DOHH2 (cell line): ENCODE measurements around the gene CRYBA4.

Experiments used
- H3F3A ChIP-seq: fragments of 200-600 bp; sonication (generic), shearing (Covaris generic); 2 replicates; pipeline ENCODE4 v1.6.0; 2016; ENCODE audit warnings: antibody characterized with exemption, mild to moderate bottlenecking; ENCODE audit not compliant: control insufficient read depth, insufficient read depth
- H3K27ac ChIP-seq: fragments of 200-600 bp; sonication (generic); 2 replicates; pipeline ENCODE4 v1.5.1; 2014; ENCODE audit warnings: low read depth, mild to moderate bottlenecking, low read length, moderate library complexity
- H3K27me3 ChIP-seq: fragments of 200-600 bp; sonication (generic); 2 replicates; pipeline ENCODE4 v1.6.1; 2014; ENCODE audit warnings: mild to moderate bottlenecking, low read length, mixed read lengths; ENCODE audit not compliant: control insufficient read depth
- H3K36me3 ChIP-seq: fragments of 200-600 bp; sonication (generic); 2 replicates; pipeline ENCODE4 v1.6.1; 2014; ENCODE audit warnings: mild to moderate bottlenecking, low read length, moderate library complexity, mixed read lengths; ENCODE audit not compliant: control insufficient read depth
- H3K4me1 ChIP-seq: fragments of 200-600 bp; sonication (generic); 2 replicates; pipeline ENCODE4 v1.6.1; 2014; ENCODE audit warnings: mild to moderate bottlenecking, low read length, mixed read lengths; ENCODE audit not compliant: control insufficient read depth
- H3K4me2 ChIP-seq: fragments of 200-600 bp; sonication (generic); 2 replicates; pipeline ENCODE4 v1.6.0; 2014; ENCODE audit warnings: mild to moderate bottlenecking, low read length, moderate library complexity
- H3K4me3 ChIP-seq: fragments of 200-600 bp; sonication (generic); 2 replicates; pipeline ENCODE4 v1.5.1; 2014; ENCODE audit warnings: mild to moderate bottlenecking, low read length, mixed read lengths
- H3K79me2 ChIP-seq: fragments of 200-600 bp; sonication (generic); 2 replicates; pipeline ENCODE4 v1.6.1; 2014; ENCODE audit warnings: mild to moderate bottlenecking, low read length, mixed read lengths; ENCODE audit not compliant: control insufficient read depth
- H3K9me2 ChIP-seq: fragments of 200-600 bp; sonication (generic); replicated peaks from 2 replicates; pipeline ENCODE4 v1.6.1; 2014; ENCODE audit warnings: mild to moderate bottlenecking, low read length, mixed read lengths; ENCODE audit not compliant: control insufficient read depth
- H3K9me3 ChIP-seq: fragments of 200-600 bp; sonication (generic); 2 replicates; pipeline ENCODE4 v1.6.1; 2014; ENCODE audit warnings: antibody characterized with exemption, low read length, mixed read lengths; ENCODE audit not compliant: control insufficient read depth, insufficient read depth
- H4K20me1 ChIP-seq: fragments of 200-600 bp; sonication (generic); 2 replicates; pipeline ENCODE4 v1.6.0; 2014; ENCODE audit warnings: low read depth, mild to moderate bottlenecking, antibody characterized with exemption, low read length, moderate library complexity; ENCODE audit not compliant: control insufficient read depth, insufficient read depth
- EZH2phosphoT487 ChIP-seq: fragments of 200-600 bp; sonication (generic); IDR thresholded peaks from 2 replicates; pipeline ENCODE4 v1.6.1; 2017; ENCODE audit warnings: borderline replicate concordance, mild to moderate bottlenecking, antibody characterized with exemption, low read length, moderate library complexity, mixed read lengths
- TF ChIP-seq, protein P1 (sequence below): fragments of 200-600 bp; sonication (generic); IDR thresholded peaks from one replicate; pipeline ENCODE4 v1.5.1; 2014; ENCODE audit warnings: antibody characterized with exemption, mild to moderate bottlenecking, low read depth, low read length; ENCODE audit not compliant: poor library complexity, severe bottlenecking

The CRYBA4 gene

DNA sequence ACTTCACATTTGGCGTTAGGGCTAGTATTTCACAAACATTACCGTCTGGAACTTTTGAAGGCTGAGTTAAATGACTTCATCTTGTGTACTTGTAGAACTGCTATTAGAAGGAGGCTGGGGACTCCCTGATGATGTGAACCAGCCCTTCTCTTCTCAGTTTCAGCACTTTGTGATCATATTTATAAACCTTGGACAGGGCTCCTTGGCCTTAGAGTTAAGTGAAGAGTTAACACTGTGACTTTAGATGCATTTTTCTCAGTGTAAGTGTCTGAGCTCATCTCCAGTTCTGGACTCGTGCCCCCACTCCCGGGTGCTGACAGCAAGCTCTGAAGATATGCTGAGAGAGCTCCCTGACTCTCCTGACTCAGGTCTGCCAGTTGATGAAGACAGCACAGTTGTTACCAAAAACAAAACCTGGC lies 44.1 kb downstream of the CRYBA4 start:
- no peak for TF ChIP-seq EZH2phosphoT487
- TF ChIP-seq, protein P1, sequence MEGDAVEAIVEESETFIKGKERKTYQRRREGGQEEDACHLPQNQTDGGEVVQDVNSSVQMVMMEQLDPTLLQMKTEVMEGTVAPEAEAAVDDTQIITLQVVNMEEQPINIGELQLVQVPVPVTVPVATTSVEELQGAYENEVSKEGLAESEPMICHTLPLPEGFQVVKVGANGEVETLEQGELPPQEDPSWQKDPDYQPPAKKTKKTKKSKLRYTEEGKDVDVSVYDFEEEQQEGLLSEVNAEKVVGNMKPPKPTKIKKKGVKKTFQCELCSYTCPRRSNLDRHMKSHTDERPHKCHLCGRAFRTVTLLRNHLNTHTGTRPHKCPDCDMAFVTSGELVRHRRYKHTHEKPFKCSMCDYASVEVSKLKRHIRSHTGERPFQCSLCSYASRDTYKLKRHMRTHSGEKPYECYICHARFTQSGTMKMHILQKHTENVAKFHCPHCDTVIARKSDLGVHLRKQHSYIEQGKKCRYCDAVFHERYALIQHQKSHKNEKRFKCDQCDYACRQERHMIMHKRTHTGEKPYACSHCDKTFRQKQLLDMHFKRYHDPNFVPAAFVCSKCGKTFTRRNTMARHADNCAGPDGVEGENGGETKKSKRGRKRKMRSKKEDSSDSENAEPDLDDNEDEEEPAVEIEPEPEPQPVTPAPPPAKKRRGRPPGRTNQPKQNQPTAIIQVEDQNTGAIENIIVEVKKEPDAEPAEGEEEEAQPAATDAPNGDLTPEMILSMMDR, result peak; percentile 22
- no peak overlapping the region for H3K27ac ChIP-seq
- H3K4me3 ChIP-seq, result no peak overlapping the region
- H3K4me1 ChIP-seq, result peaks cover 97% of the 10 kb centered on the region
- no peaks in the 10 kb centered on the region for H3K9me3 ChIP-seq
- no peaks in the 10 kb centered on the region for H3K79me2 ChIP-seq
- no peaks in the 10 kb centered on the region for H3K36me3 ChIP-seq
- no peaks in the 10 kb centered on the region for H3K9me2 ChIP-seq
- H4K20me1 ChIP-seq, result no peaks in the 10 kb centered on the region
- peak overlapping the region; percentile 70; the same call in 1 of the 2 replicates for H3K4me2 ChIP-seq
- H3K27me3 ChIP-seq, result no peaks in the 10 kb centered on the region
- H3F3A ChIP-seq, result peaks cover 26% of the 10 kb centered on the region

DNA sequence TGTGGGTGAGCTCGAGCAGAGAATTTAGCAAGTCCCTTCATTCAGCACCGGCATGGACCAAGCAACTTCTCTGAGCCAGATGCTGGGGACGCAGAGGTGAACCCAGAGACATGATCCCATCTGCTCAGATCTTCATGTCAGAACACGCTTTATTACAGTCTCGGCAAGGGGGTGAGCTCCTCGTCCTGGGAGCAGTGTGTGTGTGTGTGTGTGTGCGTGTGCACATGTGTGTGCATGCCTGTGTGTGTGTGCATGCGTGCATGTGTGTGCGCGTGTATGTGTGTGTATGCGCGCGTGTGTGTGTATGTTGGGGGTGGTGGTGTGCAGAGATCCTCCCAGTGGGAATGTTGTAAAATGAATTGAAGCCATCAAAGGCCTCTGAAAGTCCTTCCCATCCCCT lies 45.4 kb downstream of the CRYBA4 start:
- H3F3A ChIP-seq, result peaks cover 25% of the 10 kb centered on the region
- H3K79me2 ChIP-seq, result no peaks in the 10 kb centered on the region
- H3K27me3 ChIP-seq, result no peaks in the 10 kb centered on the region
- H3K4me1 ChIP-seq, result peaks cover 100% of the 10 kb centered on the region
- no peaks in the 10 kb centered on the region for H4K20me1 ChIP-seq
- no peaks in the 10 kb centered on the region for H3K36me3 ChIP-seq
- peak overlapping the region; percentile 30 for H3K4me2 ChIP-seq
- no peaks in the 10 kb centered on the region for H3K9me2 ChIP-seq
- H3K4me3 ChIP-seq, result no peak overlapping the region
- H3K9me3 ChIP-seq, result no peaks in the 10 kb centered on the region
- H3K27ac ChIP-seq, result no peak overlapping the region
- no peak for TF ChIP-seq EZH2phosphoT487
- TF ChIP-seq, protein P1, result no peak

DNA sequence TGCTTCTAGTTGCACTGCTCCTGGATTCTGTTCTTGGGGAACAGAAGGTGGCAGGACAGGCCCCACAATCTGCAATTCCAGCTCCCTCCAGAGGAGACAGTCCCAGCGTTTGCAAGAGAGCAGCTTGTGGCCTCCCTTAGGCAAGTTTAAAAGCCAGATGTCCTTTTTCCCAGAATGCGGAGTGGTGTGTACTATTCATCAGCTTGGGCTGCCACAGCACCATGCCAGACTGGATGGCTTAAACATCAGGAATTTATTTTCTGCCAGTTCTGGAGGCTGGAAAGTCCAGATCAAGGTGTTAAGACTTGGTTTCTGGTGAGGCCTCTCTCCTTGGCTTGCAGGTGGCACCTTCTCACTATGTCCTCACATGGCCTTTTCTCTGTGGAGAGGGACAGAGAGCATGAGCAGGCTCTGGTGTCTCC lies 47.3 kb downstream of the CRYBA4 start:
- peaks cover 30% of the 10 kb centered on the region for H3F3A ChIP-seq
- H3K27ac ChIP-seq, result no peak overlapping the region
- no peaks in the 10 kb centered on the region for H3K9me3 ChIP-seq
- peak overlapping the region; percentile 22; the same call in 1 of the 2 replicates for H3K4me2 ChIP-seq
- no peak overlapping the region for H3K4me3 ChIP-seq
- H4K20me1 ChIP-seq, result no peaks in the 10 kb centered on the region
- H3K27me3 ChIP-seq, result no peaks in the 10 kb centered on the region
- peaks cover 90% of the 10 kb centered on the region for H3K4me1 ChIP-seq
- TF ChIP-seq, protein P1, result peak; percentile 78
- no peak for TF ChIP-seq EZH2phosphoT487
- H3K79me2 ChIP-seq, result peaks cover 9% of the 10 kb centered on the region
- peaks cover 7% of the 10 kb centered on the region for H3K36me3 ChIP-seq
- no peaks in the 10 kb centered on the region for H3K9me2 ChIP-seq
